PFSK-1 (cell line): ENCODE measurements around the gene SLC38A5.

Source experiments
- FOXP2 ChIP-seq: optimal IDR thresholded peaks from 2 replicates; pipeline ENCODE3; 2011; ENCODE audit warnings: borderline replicate concordance, control low read depth, inconsistent platforms; ENCODE audit not compliant: insufficient read depth; ENCODE audit errors: extremely low read length, extremely low read depth
- POLR2AphosphoS5 ChIP-seq: IDR thresholded peaks from 2 replicates; pipeline ENCODE4 v1.6.1; 2012; ENCODE audit warnings: low read depth, mild to moderate bottlenecking, control low read depth, low read length, moderate library complexity
- SIN3A ChIP-seq: IDR thresholded peaks from 2 replicates; pipeline ENCODE4 v1.6.1; 2012; ENCODE audit warnings: mild to moderate bottlenecking, low read length, moderate library complexity, borderline replicate concordance; ENCODE audit not compliant: insufficient read depth
- TAF1 ChIP-seq: IDR thresholded peaks from 2 replicates; pipeline ENCODE4 v1.6.1; 2012; ENCODE audit warnings: low read length, control low read depth, borderline replicate concordance; ENCODE audit not compliant: insufficient read depth

GRCh38 chrX:48509245-48509590 is 39.2 kb upstream of the SLC38A5 start:
- no peak for TF ChIP-seq SIN3A
- no peak for TF ChIP-seq TAF1
- no peak for TF ChIP-seq POLR2AphosphoS5
- no peak for TF ChIP-seq FOXP2
